Keratinocyte (primary cell): Measurements from ENCODE around the gene GJA5.

Experiments
- EZH2 ChIP-seq: IDR thresholded peaks from one replicate; pipeline ENCODE4 v1.6.1; 2012; ENCODE audit warnings: inconsistent platforms, mild to moderate bottlenecking, low read length, moderate library complexity
- TF ChIP-seq, protein P1 (sequence below), 3 experiments: IDR thresholded peaks in 1 of 3; conservative IDR thresholded peaks in 1 of 3; optimal IDR thresholded peaks in 1 of 3; 2 replicates in 2 of 3; 3 replicates in 1 of 3; pipeline versions ENCODE3 to v1.5.1; 2011; ENCODE audit warnings: low read length in 3 of 3, mild to moderate bottlenecking in 3 of 3, moderate library complexity in 2 of 3, control low read depth in 1 of 3, inconsistent platforms in 1 of 3; ENCODE audit not compliant: insufficient read depth in 2 of 3; ENCODE audit errors: extremely low read depth in 1 of 3

DNA sequence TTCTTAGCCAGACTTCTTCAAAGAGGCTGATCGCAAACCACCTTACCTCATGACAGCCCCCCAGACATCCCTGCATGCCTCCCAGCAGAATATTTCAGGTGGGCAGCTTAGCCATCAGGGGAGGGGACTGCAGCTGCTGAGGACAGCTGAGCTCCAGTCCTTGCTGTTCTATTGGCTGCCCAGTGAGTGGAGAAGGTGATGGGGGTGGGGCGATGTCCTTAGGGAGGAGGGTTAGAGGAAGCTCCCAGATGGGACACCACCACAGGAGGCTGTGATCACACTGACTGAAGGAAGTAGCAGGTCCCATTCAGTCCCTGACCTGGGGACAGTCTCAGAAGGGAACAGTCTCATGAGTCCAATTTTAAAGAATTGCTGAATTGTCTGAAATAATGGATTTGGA, 38.3 kb downstream of the GJA5 start:
- TF ChIP-seq, protein P1, sequence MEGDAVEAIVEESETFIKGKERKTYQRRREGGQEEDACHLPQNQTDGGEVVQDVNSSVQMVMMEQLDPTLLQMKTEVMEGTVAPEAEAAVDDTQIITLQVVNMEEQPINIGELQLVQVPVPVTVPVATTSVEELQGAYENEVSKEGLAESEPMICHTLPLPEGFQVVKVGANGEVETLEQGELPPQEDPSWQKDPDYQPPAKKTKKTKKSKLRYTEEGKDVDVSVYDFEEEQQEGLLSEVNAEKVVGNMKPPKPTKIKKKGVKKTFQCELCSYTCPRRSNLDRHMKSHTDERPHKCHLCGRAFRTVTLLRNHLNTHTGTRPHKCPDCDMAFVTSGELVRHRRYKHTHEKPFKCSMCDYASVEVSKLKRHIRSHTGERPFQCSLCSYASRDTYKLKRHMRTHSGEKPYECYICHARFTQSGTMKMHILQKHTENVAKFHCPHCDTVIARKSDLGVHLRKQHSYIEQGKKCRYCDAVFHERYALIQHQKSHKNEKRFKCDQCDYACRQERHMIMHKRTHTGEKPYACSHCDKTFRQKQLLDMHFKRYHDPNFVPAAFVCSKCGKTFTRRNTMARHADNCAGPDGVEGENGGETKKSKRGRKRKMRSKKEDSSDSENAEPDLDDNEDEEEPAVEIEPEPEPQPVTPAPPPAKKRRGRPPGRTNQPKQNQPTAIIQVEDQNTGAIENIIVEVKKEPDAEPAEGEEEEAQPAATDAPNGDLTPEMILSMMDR (optimal IDR thresholded peaks at IDR 0.05 in 1 of 3, IDR thresholded peaks at IDR 0.05 in 1 of 3, conservative IDR thresholded peaks at IDR 0.05 in 1 of 3; ENCODE audit: extremely low read depth in 1 of 3, insufficient read depth in 2 of 3, low read length in 3 of 3), result no peak
- no peak for TF ChIP-seq EZH2
